KMS-11 (cell line): ENCODE data around the gene PRKAR2B.

ENCODE experiments used
- H2AFZ ChIP-seq: fragments of 200-600 bp; sonication (generic); 2 replicates; pipeline ENCODE4 v1.6.1; 2016; ENCODE audit warnings: antibody characterized with exemption, mixed run types, low read depth
- H3K27ac ChIP-seq: fragments of 200-600 bp; sonication (generic); 2 replicates; pipeline ENCODE4 v1.6.1; 2016; ENCODE audit warnings: mild to moderate bottlenecking, mixed run types
- H3K27me3 ChIP-seq: fragments of 200-600 bp; sonication (generic); 2 replicates; pipeline ENCODE4 v1.6.1; 2017; ENCODE audit warnings: mild to moderate bottlenecking, low read depth, mixed run types, moderate library complexity; ENCODE audit not compliant: insufficient read depth
- H3K36me3 ChIP-seq: fragments of 200-600 bp; sonication (generic); 2 replicates; pipeline ENCODE4 v1.6.1; 2017; ENCODE audit warnings: mild to moderate bottlenecking, mixed run types; ENCODE audit not compliant: insufficient read depth
- H3K4me1 ChIP-seq: fragments of 200-600 bp; sonication (generic); 2 replicates; pipeline ENCODE4 v1.6.1; 2016; ENCODE audit warnings: mild to moderate bottlenecking, low read depth, mixed run types; ENCODE audit not compliant: poor library complexity, severe bottlenecking
- H3K4me2 ChIP-seq: fragments of 200-600 bp; sonication (generic); 2 replicates; pipeline ENCODE4 v1.7.0; 2016; ENCODE audit warnings: mild to moderate bottlenecking, mixed run types
- H3K4me3 ChIP-seq: fragments of 200-600 bp; sonication (generic); IDR thresholded peaks from 2 replicates; pipeline ENCODE4 v1.6.1; 2017; ENCODE audit warnings: low read depth, low read length, mixed read lengths; ENCODE audit not compliant: insufficient read depth
- H3K79me2 ChIP-seq: fragments of 200-600 bp; sonication (generic); 2 replicates; pipeline ENCODE4 v1.6.1; 2016; ENCODE audit warnings: low read depth, mixed run types; ENCODE audit not compliant: insufficient read depth
- H3K9ac ChIP-seq: fragments of 200-600 bp; sonication (generic); 2 replicates; pipeline ENCODE4 v1.6.1; 2016; ENCODE audit warnings: mild to moderate bottlenecking, mixed run types
- H4K20me1 ChIP-seq: fragments of 200-600 bp; sonication (generic); 2 replicates; pipeline ENCODE4 v1.6.1; 2016; ENCODE audit warnings: mild to moderate bottlenecking, mixed run types; ENCODE audit not compliant: insufficient read depth
- TF ChIP-seq, protein P1 (sequence below): fragments of 200-600 bp; sonication (generic); conservative IDR thresholded peaks from 2 replicates; pipeline ENCODE4 v1.6.1; 2017; ENCODE audit warnings: low read depth, mild to moderate bottlenecking, antibody characterized with exemption, low read length, moderate library complexity, mixed read lengths

PRKAR2B gene

DNA sequence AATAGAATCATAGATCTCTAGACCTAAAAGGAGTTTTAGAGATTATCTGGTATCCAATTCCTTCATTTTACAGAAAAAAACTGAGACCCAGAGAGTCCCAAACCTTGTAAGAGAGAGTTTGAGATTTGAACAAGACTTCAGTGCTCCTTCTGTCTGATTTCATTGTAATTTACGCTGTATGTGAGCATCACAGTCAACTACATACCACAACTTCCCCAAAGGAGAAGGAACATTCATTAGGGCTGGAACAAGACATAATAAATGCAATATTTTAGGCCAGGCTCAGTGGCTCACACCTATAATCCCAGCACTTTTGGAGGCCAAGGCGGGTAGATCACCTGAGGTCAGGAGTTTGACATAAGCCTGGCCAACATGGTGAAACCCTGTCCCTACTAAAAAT is 17.3 kb upstream of the PRKAR2B start:
- Histone ChIP-seq H3K9ac (no peak overlapping the region), H3K4me2 (no peak overlapping the region), H3K4me3 (no peak overlapping the region), H2AFZ (no peak overlapping the region), H3K36me3 (no peaks in the 10 kb centered on the region), H4K20me1 (no peaks in the 10 kb centered on the region), H3K79me2 (no peaks in the 10 kb centered on the region), H3K27me3 (no peaks in the 10 kb centered on the region), H3K4me1 (peaks cover 3% of the 10 kb centered on the region), H3K27ac (no peak overlapping the region)
- TF ChIP-seq, protein P1, sequence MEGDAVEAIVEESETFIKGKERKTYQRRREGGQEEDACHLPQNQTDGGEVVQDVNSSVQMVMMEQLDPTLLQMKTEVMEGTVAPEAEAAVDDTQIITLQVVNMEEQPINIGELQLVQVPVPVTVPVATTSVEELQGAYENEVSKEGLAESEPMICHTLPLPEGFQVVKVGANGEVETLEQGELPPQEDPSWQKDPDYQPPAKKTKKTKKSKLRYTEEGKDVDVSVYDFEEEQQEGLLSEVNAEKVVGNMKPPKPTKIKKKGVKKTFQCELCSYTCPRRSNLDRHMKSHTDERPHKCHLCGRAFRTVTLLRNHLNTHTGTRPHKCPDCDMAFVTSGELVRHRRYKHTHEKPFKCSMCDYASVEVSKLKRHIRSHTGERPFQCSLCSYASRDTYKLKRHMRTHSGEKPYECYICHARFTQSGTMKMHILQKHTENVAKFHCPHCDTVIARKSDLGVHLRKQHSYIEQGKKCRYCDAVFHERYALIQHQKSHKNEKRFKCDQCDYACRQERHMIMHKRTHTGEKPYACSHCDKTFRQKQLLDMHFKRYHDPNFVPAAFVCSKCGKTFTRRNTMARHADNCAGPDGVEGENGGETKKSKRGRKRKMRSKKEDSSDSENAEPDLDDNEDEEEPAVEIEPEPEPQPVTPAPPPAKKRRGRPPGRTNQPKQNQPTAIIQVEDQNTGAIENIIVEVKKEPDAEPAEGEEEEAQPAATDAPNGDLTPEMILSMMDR = no peak

DNA sequence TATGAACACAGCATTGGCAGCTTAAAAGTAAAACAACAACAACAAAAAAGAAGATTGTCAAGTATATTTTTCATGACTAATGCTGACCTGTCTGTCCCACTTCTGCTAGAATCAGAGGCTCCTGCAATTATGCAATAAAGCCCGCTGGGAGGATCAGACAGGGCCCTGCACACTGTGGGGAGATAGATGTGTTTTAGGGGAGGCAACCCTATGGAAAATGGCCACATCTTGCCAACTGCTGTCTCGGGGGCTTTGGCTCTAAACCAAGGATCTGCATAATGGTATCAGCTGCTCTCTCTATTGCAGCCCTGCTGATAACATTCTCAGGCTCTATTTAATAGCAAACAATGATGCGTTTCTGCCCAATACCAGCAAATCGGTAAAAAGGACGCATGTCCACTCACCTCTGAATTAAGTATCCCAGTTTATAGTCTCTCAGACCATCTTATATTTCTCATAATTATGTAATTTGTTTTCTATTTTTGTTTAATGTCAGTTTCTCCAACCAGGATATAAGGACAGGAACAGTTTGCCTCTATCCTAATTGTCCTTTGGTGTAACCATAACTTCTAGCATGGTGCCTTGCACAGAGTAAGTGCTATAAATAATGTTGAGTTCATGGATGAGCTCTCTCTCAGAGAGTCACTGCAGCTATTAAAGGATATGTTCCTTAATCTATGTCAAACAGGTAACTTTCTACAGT is 15.3 kb upstream of the PRKAR2B start:
- TF ChIP-seq, protein P1 = no peak
- no peaks in the 10 kb centered on the region for H3K36me3 ChIP-seq
- H3K27ac ChIP-seq = no peak overlapping the region
- H3K79me2 ChIP-seq = no peaks in the 10 kb centered on the region
- H4K20me1 ChIP-seq = no peaks in the 10 kb centered on the region
- no peak overlapping the region for H3K9ac ChIP-seq
- H2AFZ ChIP-seq = no peak overlapping the region
- H3K4me2 ChIP-seq = no peak overlapping the region
- no peak overlapping the region for H3K4me3 ChIP-seq
- H3K27me3 ChIP-seq = no peaks in the 10 kb centered on the region
- H3K4me1 ChIP-seq = peaks cover 3% of the 10 kb centered on the region

DNA sequence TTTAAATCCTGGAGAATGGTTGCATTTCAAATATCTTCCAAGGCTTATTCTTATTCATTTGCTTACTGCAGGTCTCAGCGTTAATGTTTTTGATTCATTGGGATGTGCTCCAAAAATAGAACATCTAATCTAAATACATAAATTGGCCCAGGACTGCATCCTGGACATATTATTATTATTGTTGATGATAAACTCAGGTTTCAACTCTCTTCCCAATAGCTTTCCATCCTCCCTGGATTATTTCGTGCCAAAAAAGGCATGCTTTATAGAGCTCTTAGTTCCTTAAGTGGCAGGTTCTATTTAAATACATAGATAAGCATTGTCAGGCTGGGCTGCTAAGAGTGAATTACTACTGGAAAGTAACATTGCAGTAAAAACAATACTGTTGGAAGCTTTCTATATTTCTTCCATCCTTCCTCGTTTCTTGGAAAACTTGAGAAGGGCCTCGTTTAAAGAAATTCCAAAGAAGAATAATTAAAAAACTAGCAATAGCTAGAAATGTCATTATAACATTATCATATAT is 14.7 kb upstream of the PRKAR2B start:
- TF ChIP-seq, protein P1 = no peak
- Histone ChIP-seq H3K36me3 (no peaks in the 10 kb centered on the region), H4K20me1 (no peaks in the 10 kb centered on the region), H3K4me2 (no peak overlapping the region), H3K4me3 (no peak overlapping the region), H3K9ac (no peak overlapping the region), H2AFZ (no peak overlapping the region), H3K27ac (no peak overlapping the region), H3K4me1 (peaks cover 3% of the 10 kb centered on the region), H3K27me3 (no peaks in the 10 kb centered on the region), H3K79me2 (no peaks in the 10 kb centered on the region)

DNA sequence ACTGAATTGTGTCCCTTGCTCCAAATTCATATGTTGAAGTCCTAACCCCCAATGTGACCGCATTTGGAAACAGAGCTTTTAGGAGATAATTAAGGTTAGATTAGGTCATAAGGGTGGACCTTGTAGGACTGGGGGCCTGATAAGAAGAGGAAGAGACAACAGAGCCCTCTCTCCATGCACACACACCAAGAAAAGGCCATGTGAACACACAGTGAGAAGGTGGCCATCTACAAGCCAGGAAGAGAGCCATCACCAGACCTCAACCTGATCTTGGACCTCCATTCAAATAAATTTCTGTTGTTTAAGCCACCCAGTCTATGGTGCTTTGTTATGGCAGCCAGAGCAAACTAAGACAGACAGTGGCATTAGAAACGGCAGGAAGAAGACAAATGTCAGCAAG is 12.5 kb upstream of the PRKAR2B start:
- no peaks in the 10 kb centered on the region for H3K4me1 ChIP-seq
- no peak overlapping the region for H3K4me3 ChIP-seq
- no peak overlapping the region for H3K27ac ChIP-seq
- H4K20me1 ChIP-seq = no peaks in the 10 kb centered on the region
- no peak overlapping the region for H3K4me2 ChIP-seq
- H2AFZ ChIP-seq = no peak overlapping the region
- TF ChIP-seq, protein P1 = no peak
- no peaks in the 10 kb centered on the region for H3K27me3 ChIP-seq
- H3K36me3 ChIP-seq = no peaks in the 10 kb centered on the region
- no peaks in the 10 kb centered on the region for H3K79me2 ChIP-seq
- H3K9ac ChIP-seq = no peak overlapping the region
